Measurements from ENCODE around the gene CYP2B6. TPM values are rescaled to one million over a fixed set of nuclear protein-coding genes. Genes with fewer than 3 reads are reported as not detected.

CYP2B6 gene
- total RNA-seq, 1 donor from 2014 or later = not detected

- no peak for DNase-seq (ENCODE audit: extremely low spot score, unreplicated experiment)
- Mint-ChIP-seq H3K36me3 (ENCODE audit: unreplicated experiment) (no peaks in the 10 kb centered on the region), H3K27me3 (ENCODE audit: unreplicated experiment) (peaks cover 24% of the 10 kb centered on the region), H3K9me3 (ENCODE audit: unreplicated experiment) (no peaks in the 10 kb centered on the region), H3K4me3 (ENCODE audit: unreplicated experiment) (no peak overlapping the region), H3K4me1 (ENCODE audit: unreplicated experiment) (no peaks in the 10 kb centered on the region), H3K27ac (ENCODE audit: unreplicated experiment) (no peak overlapping the region)
- no peak for TF ChIP-seq CTCF (IDR thresholded peaks at IDR 0.05)
Measured at GRCh38 chr19:41009700-41010235, 18.7 kb downstream of the CYP2B6 start.

GRCh38 chr19:41013359-41013758, 22.3 kb downstream of the CYP2B6 start:
- H3K9me3 Mint-ChIP-seq (ENCODE audit: unreplicated experiment) = no peaks in the 10 kb centered on the region
- peaks cover 21% of the 10 kb centered on the region for H3K27me3 Mint-ChIP-seq (ENCODE audit: unreplicated experiment)
- DNase-seq (ENCODE audit: extremely low spot score, unreplicated experiment) = no peak
- no peak overlapping the region for H3K27ac Mint-ChIP-seq (ENCODE audit: unreplicated experiment)
- no peak for TF ChIP-seq CTCF (IDR thresholded peaks at IDR 0.05)
- H3K4me3 Mint-ChIP-seq (ENCODE audit: unreplicated experiment) = no peak overlapping the region
- no peaks in the 10 kb centered on the region for H3K4me1 Mint-ChIP-seq (ENCODE audit: unreplicated experiment)
- H3K36me3 Mint-ChIP-seq (ENCODE audit: unreplicated experiment) = no peaks in the 10 kb centered on the region

GRCh38 chr19:41014643-41015042, 23.6 kb downstream of the CYP2B6 start:
- peaks cover 18% of the 10 kb centered on the region for H3K27me3 Mint-ChIP-seq (ENCODE audit: unreplicated experiment)
- H3K36me3 Mint-ChIP-seq (ENCODE audit: unreplicated experiment) = no peaks in the 10 kb centered on the region
- no peak overlapping the region for H3K27ac Mint-ChIP-seq (ENCODE audit: unreplicated experiment)
- no peak for TF ChIP-seq CTCF (IDR thresholded peaks at IDR 0.05)
- no peaks in the 10 kb centered on the region for H3K9me3 Mint-ChIP-seq (ENCODE audit: unreplicated experiment)
- H3K4me3 Mint-ChIP-seq (ENCODE audit: unreplicated experiment) = no peak overlapping the region
- no peaks in the 10 kb centered on the region for H3K4me1 Mint-ChIP-seq (ENCODE audit: unreplicated experiment)
- DNase-seq (ENCODE audit: extremely low spot score, unreplicated experiment) = no peak

- Mint-ChIP-seq H3K27me3 (ENCODE audit: unreplicated experiment) (peaks cover 18% of the 10 kb centered on the region), H3K27ac (ENCODE audit: unreplicated experiment) (no peak overlapping the region), H3K4me3 (ENCODE audit: unreplicated experiment) (no peak overlapping the region), H3K9me3 (ENCODE audit: unreplicated experiment) (no peaks in the 10 kb centered on the region), H3K4me1 (ENCODE audit: unreplicated experiment) (no peaks in the 10 kb centered on the region), H3K36me3 (ENCODE audit: unreplicated experiment) (no peaks in the 10 kb centered on the region)
- DNase-seq (ENCODE audit: extremely low spot score, unreplicated experiment) = no peak
- no peak for TF ChIP-seq CTCF (IDR thresholded peaks at IDR 0.05)
Measured at GRCh38 chr19:41016488-41017071, 25.5 kb downstream of the CYP2B6 start.

- Mint-ChIP-seq H3K36me3 (ENCODE audit: unreplicated experiment) (no peaks in the 10 kb centered on the region), H3K4me1 (ENCODE audit: unreplicated experiment) (no peaks in the 10 kb centered on the region), H3K27me3 (ENCODE audit: unreplicated experiment) (peaks cover 13% of the 10 kb centered on the region), H3K27ac (ENCODE audit: unreplicated experiment) (no peak overlapping the region), H3K4me3 (ENCODE audit: unreplicated experiment) (no peak overlapping the region), H3K9me3 (ENCODE audit: unreplicated experiment) (no peaks in the 10 kb centered on the region)
- TF ChIP-seq CTCF (IDR thresholded peaks at IDR 0.05) = no peak
- no peak for DNase-seq (ENCODE audit: extremely low spot score, unreplicated experiment)
Measured at GRCh38 chr19:41018736-41019290, 27.7 kb downstream of the CYP2B6 start.

Measured in osteocyte (in vitro differentiated cells).